Suppressor macrophage treated with lipopolysaccharide for 4 hours (primary cell): ENCODE results near the gene CCIN.
A peak's percentile ranks its signal among the peaks of the same experiment; 100 is the strongest.
"Not testable (repeated sequence)": the region's sequence is repeated elsewhere in the genome, so short reads cannot be mapped to it uniquely, and the experiment has no call there.

ENCODE experiments used
- DNase-seq: peaks from one replicate; pipeline ENCODE4 v3.0.0-alpha.2; 2020

Gene CCIN

GRCh38 chr9:36169166-36169565, at the start of gene CCIN:
Gene CCIN (plus strand): TSS chr9:36169388. CDS start chr9:36169503, 115 bp downstream.
- DNase-seq = no peak

GRCh38 chr9:36119476-36119875, 49.7 kb upstream of the CCIN start:
- DNase-seq = no peak

- no peak for DNase-seq
These were observed 48.5 kb upstream of the CCIN start for GRCh38 chr9:36120705-36121104.

DNA sequence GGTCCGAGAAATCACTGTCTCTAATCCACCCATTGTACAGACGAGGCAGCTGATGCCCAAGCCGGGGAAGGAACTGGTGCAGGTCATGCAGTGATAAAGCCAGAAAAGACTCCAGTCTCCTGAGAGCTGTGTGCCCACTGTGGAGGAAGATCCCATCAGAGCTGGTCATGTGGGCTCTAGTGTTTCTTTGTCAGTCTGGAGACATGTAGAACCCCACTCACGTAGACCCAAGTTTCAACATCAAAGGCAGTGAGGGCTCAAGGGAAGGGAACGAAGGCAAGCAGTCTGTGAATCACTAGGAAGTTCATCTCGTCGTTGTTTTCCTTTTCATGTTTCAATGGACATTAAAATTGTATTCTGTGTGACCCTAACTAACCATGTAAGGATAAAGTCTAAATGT, 47.2 kb upstream of the CCIN start:
- DNase-seq = peak; percentile 45

GRCh38 chr9:36123515-36123914, 45.7 kb upstream of the CCIN start:
- peak; percentile 74 for DNase-seq

GRCh38 chr9:36125062-36125855, 43.9 kb upstream of the CCIN start:
- DNase-seq = peak; percentile 67

GRCh38 chr9:36126016-36126730, 43.0 kb upstream of the CCIN start:
- peak; percentile 18 for DNase-seq

GRCh38 chr9:36127652-36128244, 41.4 kb upstream of the CCIN start:
- peak; percentile 76 for DNase-seq

- DNase-seq = peak; percentile 71
These were observed 40.8 kb upstream of the CCIN start for GRCh38 chr9:36128349-36128748.

GRCh38 chr9:36129139-36129538, 40.0 kb upstream of the CCIN start:
- DNase-seq = peak; percentile 73

DNA sequence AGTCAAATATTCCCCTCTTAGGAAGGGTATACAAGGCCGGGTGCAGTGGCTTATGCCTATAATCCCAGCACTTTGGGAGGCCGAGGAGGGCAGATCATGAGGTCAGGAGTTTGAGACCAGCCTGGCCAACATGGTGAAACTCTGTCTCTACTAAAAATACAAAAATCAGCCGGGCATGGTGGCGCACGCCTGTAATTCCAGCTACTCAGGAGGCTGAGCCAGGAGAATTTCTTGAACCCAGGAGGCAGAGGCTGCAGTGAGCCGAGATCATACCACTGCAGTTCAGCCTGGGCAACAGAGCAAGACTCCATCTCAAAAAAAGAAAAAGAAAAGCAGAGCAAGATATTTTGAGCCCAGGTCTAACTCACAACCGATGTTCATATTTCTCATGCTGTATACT, 37.5 kb upstream of the CCIN start:
- not testable (repeated sequence) for DNase-seq

- DNase-seq = peak; percentile 64
These were observed 37.1 kb upstream of the CCIN start for GRCh38 chr9:36132086-36132485.

DNA sequence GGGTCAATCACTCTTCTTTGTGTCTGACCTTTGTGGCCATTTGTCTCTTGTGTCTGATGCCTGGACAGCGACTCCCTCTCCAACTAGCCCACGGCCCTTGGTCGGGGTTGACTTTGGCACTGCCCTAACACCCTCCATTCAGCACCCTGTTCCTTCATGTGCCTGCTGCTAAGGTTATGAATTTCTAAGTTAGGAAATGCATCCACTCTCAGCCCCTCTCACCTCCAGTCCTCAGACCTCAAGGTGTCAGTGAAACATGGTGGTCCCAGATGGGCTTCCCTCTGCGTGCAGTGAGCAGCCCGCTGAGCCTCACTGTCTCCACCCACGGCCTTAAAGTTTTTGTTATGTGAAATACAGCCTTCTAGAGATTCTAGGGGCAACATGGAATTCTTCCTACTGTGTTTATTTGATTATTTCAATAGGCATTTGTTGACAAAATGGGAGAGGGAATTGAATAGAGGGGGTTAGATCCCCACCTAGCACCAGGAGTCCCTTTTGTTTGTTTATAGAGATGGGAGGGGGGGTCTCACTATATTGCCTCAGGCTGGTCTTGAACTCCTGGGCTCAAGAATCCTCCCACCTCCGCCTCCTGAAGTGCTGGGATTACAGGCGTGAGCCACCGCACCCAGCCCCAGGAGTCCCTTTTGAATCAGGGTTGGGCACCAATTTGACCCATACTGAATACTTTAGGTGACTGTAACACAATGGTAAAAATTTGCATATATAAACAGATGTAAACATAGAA, 34.3 kb upstream of the CCIN start:
- DNase-seq = no peak

DNA sequence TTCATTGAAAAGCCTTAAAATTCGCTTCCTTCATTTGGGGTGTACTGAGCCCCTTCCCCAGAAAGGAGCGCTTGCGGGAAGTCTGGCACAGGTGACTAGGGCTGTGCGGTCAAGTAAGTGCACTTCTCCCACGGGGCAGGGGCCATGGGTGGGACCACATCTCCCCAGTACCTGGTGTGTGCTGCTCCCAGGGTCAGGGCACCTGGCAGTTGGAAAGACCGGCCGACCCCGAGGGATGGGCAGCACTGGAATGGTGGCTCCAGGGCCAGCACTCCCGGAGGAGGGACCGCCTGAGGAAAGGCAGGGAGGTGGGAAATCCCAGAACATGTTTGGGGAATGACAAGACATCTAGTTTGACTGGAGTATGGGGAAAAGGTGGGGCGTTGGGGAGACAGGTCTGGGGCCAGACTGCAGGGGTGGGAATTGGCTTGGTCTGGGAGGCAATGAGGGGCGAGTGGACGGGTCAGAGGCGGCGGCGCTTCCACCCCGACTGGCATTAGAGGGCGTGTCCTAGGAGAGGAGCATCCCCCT, 33.4 kb upstream of the CCIN start:
- no peak for DNase-seq

DNA sequence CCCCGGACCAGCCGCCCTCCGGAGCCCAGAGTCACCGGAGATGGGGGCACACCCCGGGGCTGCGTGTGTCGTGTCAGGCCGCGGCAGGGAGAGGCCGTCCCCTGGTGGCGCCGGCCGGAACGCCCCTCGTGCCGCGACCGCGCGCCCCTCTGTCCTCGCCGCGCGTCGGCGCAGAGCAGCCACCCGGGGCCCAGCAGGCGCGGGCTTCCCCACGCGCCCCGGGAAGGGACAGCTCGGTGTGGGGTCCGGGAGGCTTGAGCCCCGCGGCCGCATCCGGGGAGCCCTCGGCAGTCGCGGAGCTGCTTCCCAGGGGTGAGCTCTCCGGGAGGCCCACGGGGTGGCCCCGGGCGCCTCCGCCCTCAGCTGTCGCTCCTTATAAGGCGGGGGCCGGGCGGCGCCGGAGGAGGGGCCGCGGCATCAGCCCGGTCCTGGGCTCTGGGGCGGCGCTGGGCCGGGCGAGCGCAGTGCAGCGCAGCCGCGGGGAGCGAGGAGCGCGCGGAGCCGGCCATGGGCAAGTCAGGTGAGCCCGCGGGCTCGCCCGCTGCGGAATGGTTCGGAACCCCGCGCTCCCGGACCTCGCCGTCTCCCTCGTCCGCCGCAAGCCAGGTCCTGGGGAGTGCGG, 32.8 kb upstream of the CCIN start, which contains the start of gene GLIPR2:
TSS of gene GLIPR2 (plus strand) at position 462 of the 622 bp plus-strand sequence. CDS start at position 508, 46 bp downstream.
- peak; percentile 92 for DNase-seq

DNA sequence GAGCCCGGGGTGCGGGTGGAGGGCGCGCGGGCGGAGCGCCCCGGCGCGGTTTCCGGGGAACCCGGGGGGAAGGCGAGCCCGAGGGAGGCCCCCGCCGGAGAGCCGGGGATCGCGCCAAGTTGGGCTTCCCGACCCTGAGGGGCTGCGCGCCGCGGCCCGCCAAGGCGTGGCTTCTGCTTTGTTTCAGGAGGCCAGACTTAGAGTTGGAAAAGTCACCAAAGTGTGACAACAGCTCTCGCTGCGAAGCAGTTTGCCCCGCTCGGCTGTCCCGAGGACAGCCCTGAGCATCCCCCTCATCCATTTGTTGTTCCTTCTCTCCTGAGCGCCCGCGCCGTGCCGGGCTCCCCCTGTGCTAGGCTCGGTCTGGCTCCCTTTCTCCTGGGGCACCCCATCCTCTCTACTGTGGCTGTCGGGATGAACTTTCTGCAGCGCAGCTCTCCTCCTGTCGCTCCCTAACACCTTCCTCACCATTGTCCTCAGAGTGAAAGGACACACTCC, 32.2 kb upstream of the CCIN start:
- no peak for DNase-seq

DNA sequence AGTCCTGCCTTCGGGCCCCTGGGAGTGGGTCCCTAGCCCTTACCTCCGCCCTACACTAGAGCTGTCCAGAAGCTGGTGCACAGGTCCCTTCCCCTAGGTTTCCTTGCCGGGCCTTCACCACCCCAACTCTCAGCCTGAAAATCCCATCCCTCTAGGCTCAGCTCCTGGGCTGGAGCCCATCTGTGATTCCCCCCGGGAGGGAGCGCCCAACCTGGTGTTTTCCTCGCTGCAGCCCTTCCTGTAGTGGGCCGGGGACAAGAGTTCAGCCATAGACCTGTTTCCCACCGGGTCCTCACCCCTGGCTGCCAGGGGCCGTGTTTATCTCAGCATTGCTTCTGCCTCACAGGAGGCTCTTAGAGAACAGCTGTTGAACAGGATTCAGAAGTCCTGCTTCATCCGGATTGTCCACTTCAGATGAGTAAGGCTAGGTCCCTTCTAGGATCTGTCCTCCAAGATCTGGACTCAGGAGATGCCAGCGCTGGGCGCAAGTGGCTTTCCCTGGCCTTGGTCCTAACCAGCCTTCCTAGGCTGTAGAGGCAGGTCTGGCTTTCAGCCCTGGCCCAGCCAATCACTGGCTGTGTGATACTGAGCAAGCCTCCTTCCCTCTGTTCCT, 31.7 kb upstream of the CCIN start:
- peak; percentile 51 for DNase-seq

GRCh38 chr9:36138496-36138895, 30.7 kb upstream of the CCIN start:
- DNase-seq = no peak

DNA sequence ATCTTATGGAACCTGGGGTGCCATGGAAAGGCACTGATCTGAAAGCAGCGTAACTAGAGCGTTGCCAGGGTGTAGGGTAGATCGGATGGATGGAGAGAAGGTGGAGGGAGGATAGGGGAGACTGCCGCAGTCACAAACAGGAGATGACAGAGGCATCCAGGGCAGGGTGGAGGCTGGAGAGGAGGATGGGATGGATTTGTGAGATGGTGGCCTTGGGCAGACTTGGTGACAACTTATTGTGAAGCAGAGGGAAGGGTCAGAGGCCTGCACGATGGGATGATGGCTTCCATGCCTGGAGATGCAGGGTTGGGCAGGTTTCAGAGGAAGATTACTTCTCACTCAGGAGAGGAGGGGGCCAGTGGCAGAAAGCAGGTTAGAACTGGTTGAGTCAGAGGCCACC, 30.3 kb upstream of the CCIN start:
- DNase-seq = no peak

- peak; percentile 95 for DNase-seq
These were observed 28.8 kb upstream of the CCIN start for GRCh38 chr9:36140086-36141084.
